Measurements from ENCODE around the gene PLPPR1.
"Not testable (repeated sequence)": the region's sequence is repeated elsewhere in the genome, so short reads cannot be mapped to it uniquely, and the experiment has no call there.

Gene PLPPR1

GRCh38 chr9:101028346-101029314, at the start of gene PLPPR1:
Gene PLPPR1, plus strand, starts transcription at chr9:101028727.
- peak; percentile 94 for DNase-seq

- no peak for DNase-seq
These were observed 38.8 kb upstream of the PLPPR1 start for GRCh38 chr9:100989731-100990130.

- DNase-seq: no peak
These were observed 37.7 kb upstream of the PLPPR1 start for GRCh38 chr9:100990605-100991381.

- no peak for DNase-seq
These were observed 35.9 kb upstream of the PLPPR1 start for GRCh38 chr9:100992632-100993031.

GRCh38 chr9:100999906-101000544, 28.5 kb upstream of the PLPPR1 start:
- no peak for DNase-seq

- no peak for DNase-seq
These were observed 23.3 kb upstream of the PLPPR1 start for GRCh38 chr9:101005246-101005645.

GRCh38 chr9:101014566-101014965, 14.0 kb upstream of the PLPPR1 start:
- DNase-seq: no peak

GRCh38 chr9:101018467-101018866, 10.1 kb upstream of the PLPPR1 start:
- peak; percentile 39 for DNase-seq

- DNase-seq: no peak
These were observed 5.8 kb upstream of the PLPPR1 start for GRCh38 chr9:101022704-101023103.

- no peak for DNase-seq
These were observed 2.6 kb upstream of the PLPPR1 start for GRCh38 chr9:101025940-101026339.

- peak; percentile 77 for DNase-seq
These were observed 1.7 kb upstream of the PLPPR1 start for GRCh38 chr9:101026824-101027223.

GRCh38 chr9:101027236-101027635, 1.3 kb upstream of the PLPPR1 start:
- DNase-seq: peak; percentile 67

- DNase-seq: peak; percentile 24
These were observed 688 bp upstream of the PLPPR1 start for GRCh38 chr9:101027733-101028345.

GRCh38 chr9:101029315-101030085, 973 bp downstream of the PLPPR1 start:
- DNase-seq: peak; percentile 46

- no peak for DNase-seq
These were observed 1.5 kb downstream of the PLPPR1 start for GRCh38 chr9:101030086-101030391.

GRCh38 chr9:101032426-101032825, 3.9 kb downstream of the PLPPR1 start:
- no peak for DNase-seq

- DNase-seq: no peak
These were observed 5.7 kb downstream of the PLPPR1 start for GRCh38 chr9:101034222-101034621.

GRCh38 chr9:101035098-101035497, 6.6 kb downstream of the PLPPR1 start:
- DNase-seq: no peak

- DNase-seq: no peak
These were observed 8.9 kb downstream of the PLPPR1 start for GRCh38 chr9:101037430-101037829.

GRCh38 chr9:101038488-101038887, 10.0 kb downstream of the PLPPR1 start:
- no peak for DNase-seq

GRCh38 chr9:101039581-101039980, 11.1 kb downstream of the PLPPR1 start:
- DNase-seq: not testable (repeated sequence)

GRCh38 chr9:101047848-101048397, 19.4 kb downstream of the PLPPR1 start:
- DNase-seq: no peak
